HepG2 (cell line): ENCODE results near the gene GIMAP4. TPM values are rescaled to one million over a fixed set of nuclear protein-coding genes. Genes with fewer than 3 reads are reported as not detected.

ENCODE experiments used
- ATAC-seq: fragments of 200-7000 bp; cut with Tn5 transposase; 3 replicates; pipeline ENCODE4 v1.9.1; 2020; ENCODE audit warnings: mild to moderate bottlenecking, moderate library complexity
- BruUV-seq: library from RNA; stranded (reverse); fragments of 400-500 nt; replicated peaks from 2 replicates; lab custom pipeline; 2021; lab: Mats Ljungman, UMichigan
- CTCF ChIA-PET: fragments of 300-600 bp; formaldehyde crosslinking; extraction: SDS; loops from one replicate; lab custom pipeline; 2021; ENCODE audit warnings: low total read pairs, inconsistent platforms, low intra/inter-chr PET ratio; lab: Yijun Ruan, JAX
- POLR2A ChIA-PET: fragments of 350-600 bp; sonication (Branson Sonifier 250); formaldehyde crosslinking; loops from one replicate; lab custom pipeline; 2020; ENCODE audit warnings: antibody characterized with exemption, inconsistent platforms; lab: Yijun Ruan, JAX
- DNase-seq: peaks from one replicate; pipeline ENCODE4 v3.0.0-alpha.2; 2015; ENCODE audit warnings: low spot score
- FAIRE-seq: peaks from 3 replicates; lab custom pipeline; 2011; peaks lifted over from hg19 to GRCh38; lab: Jason Lieb, UNC
- H2AFZ ChIP-seq: one replicate; pipeline ENCODE4 v1.6.1; 2011; ENCODE audit warnings: low read length, inconsistent platforms
- H3K27ac ChIP-seq: fragments of 300-600 bp; 3 replicates; pipeline ENCODE4 v1.8.0; 2011; ENCODE audit warnings: mixed run types, mild to moderate bottlenecking, mixed read lengths, low read length, inconsistent platforms; ENCODE audit not compliant: insufficient read depth; ENCODE audit errors: extremely low read length
- H3K27me3 ChIP-seq, 2 experiments: fragments of 200-600 bp in 1 of 2; 2 replicates in 1 of 2; 3 replicates in 1 of 2; pipeline versions ENCODE4 v1.6.0 to v1.8.0; 2011; ENCODE audit warnings: low read length in 2 of 2, mild to moderate bottlenecking in 2 of 2, moderate library complexity in 2 of 2, inconsistent platforms in 1 of 2; ENCODE audit not compliant: insufficient read depth in 2 of 2, control insufficient read depth in 1 of 2
- H3K36me3 ChIP-seq, 2 experiments: fragments of 200-600 bp in 1 of 2; replicated peaks in 1 of 2; 2 replicates in 1 of 2; 3 replicates in 1 of 2; pipeline versions ENCODE4 v1.5.1 to v1.8.0; 2011; ENCODE audit warnings: low read length in 2 of 2, inconsistent platforms in 1 of 2; ENCODE audit not compliant: insufficient read depth in 2 of 2, control insufficient read depth in 1 of 2
- H3K4me1 ChIP-seq: 2 replicates; pipeline ENCODE4 v1.5.1; 2012; ENCODE audit warnings: low read length, inconsistent platforms; ENCODE audit not compliant: insufficient read depth
- H3K4me2 ChIP-seq: 2 replicates; pipeline ENCODE4 v1.6.0; 2011; ENCODE audit warnings: low read depth, low read length, inconsistent platforms
- H3K4me3 ChIP-seq, 3 experiments: fragments of 200-600 bp in 1 of 3; sonication (generic), shearing (Covaris generic) in 1 of 3; replicated peaks in 1 of 3; 2 replicates each; pipeline ENCODE4 v1.5.1; 2011 to 2016; ENCODE audit warnings: low read length in 3 of 3, inconsistent platforms in 2 of 3, low read depth in 2 of 3, mild to moderate bottlenecking in 2 of 3, control low read depth in 1 of 3, mixed read lengths in 1 of 3; ENCODE audit not compliant: insufficient read depth in 1 of 3
- H3K79me2 ChIP-seq: one replicate; pipeline ENCODE4 v1.6.1; 2011; ENCODE audit warnings: low read length, inconsistent platforms; ENCODE audit not compliant: insufficient read depth
- H3K9ac ChIP-seq: 2 replicates; pipeline ENCODE4 v1.6.0; 2011; ENCODE audit warnings: mild to moderate bottlenecking, low read depth, low read length, inconsistent platforms; ENCODE audit not compliant: insufficient read depth
- H3K9me3 ChIP-seq: 2 replicates; pipeline ENCODE4 v1.5.1; 2012; ENCODE audit warnings: mild to moderate bottlenecking, low read length
- H4K20me1 ChIP-seq: 2 replicates; pipeline ENCODE4 v1.6.0; 2011; ENCODE audit warnings: inconsistent platforms, mild to moderate bottlenecking, low read length, moderate library complexity; ENCODE audit not compliant: insufficient read depth
- ASH2L ChIP-seq: fragments of 300-600, 200-600 bp; sonication (generic); IDR thresholded peaks from 2 replicates; pipeline ENCODE4 v1.7.0; 2017; ENCODE audit warnings: low read depth, mild to moderate bottlenecking, moderate library complexity, mixed read lengths, low read length; ENCODE audit not compliant: insufficient read length
- MXD1 ChIP-seq: sonication (generic); formaldehyde crosslinking; IDR thresholded peaks from 2 replicates; pipeline ENCODE4 v1.4.0; 2020; ENCODE audit warnings: mild to moderate bottlenecking, missing genetic modification reagents
- NFKB2 ChIP-seq: sonication (generic); formaldehyde crosslinking; IDR thresholded peaks from 2 replicates; pipeline ENCODE4 v1.4.0; 2020; ENCODE audit warnings: missing genetic modification reagents, borderline replicate concordance
- SOX13 ChIP-seq, 3 experiments: fragments of 450-650 bp in 1 of 3; sonication (generic) in 1 of 3; formaldehyde crosslinking in 1 of 3; IDR thresholded peaks in 2 of 3; conservative IDR thresholded peaks in 1 of 3; 2 replicates each; pipeline versions ENCODE4 v1.5.0 to v1.6.1; 2016 to 2020; ENCODE audit warnings: antibody characterized with exemption in 1 of 3, mild to moderate bottlenecking in 1 of 3, missing compliant biosample characterization in 1 of 3, missing genetic modification reagents in 1 of 3, moderate library complexity in 1 of 3
- SRSF9 ChIP-seq: fragments of 200-400 bp; formaldehyde crosslinking; IDR thresholded peaks from 2 replicates; pipeline ENCODE4 v1.6.1; 2018; ENCODE audit warnings: borderline replicate concordance, mild to moderate bottlenecking, low read depth, low read length; ENCODE audit not compliant: insufficient read depth, poor library complexity, severe bottlenecking
- TCF7L2 ChIP-seq: IDR thresholded peaks from 2 replicates; pipeline ENCODE4 v1.6.1; 2011; ENCODE audit warnings: mild to moderate bottlenecking, low read depth, low read length, moderate library complexity
- ZFX ChIP-seq: sonication (generic); formaldehyde crosslinking; IDR thresholded peaks from 2 replicates; pipeline ENCODE4 v1.4.0; 2020; ENCODE audit warnings: mild to moderate bottlenecking, low read depth, missing genetic modification reagents, moderate library complexity
- ZNF280B ChIP-seq: sonication (generic); formaldehyde crosslinking; IDR thresholded peaks from 2 replicates; pipeline ENCODE4 v1.5.0; 2020; ENCODE audit warnings: missing genetic modification reagents, mild to moderate bottlenecking, borderline replicate concordance
- ZNF513 ChIP-seq: sonication (generic); formaldehyde crosslinking; conservative IDR thresholded peaks from 2 replicates; pipeline ENCODE4 v1.5.0; 2020; ENCODE audit warnings: missing genetic modification reagents
- ZNF792 ChIP-seq: IDR thresholded peaks from 2 replicates; pipeline ENCODE4 v1.6.1; 2016
- WGBS: methylation state at CpG from one replicate; pipeline ENCODE4 v1.1.6; 2017; ENCODE audit warnings: low lambda C conversion rate; 5-methylcytosine and 5-hydroxymethylcytosine counted together
- in situ Hi-C: cut with HindIII; loops from 2 replicates; pipeline ENCODE4 v1.10.0; 2017; ENCODE audit warnings: low pct_unique_long_range_greater_than_20kb; ENCODE audit not compliant: extremely low pct_ligation_motif_present
- intact Hi-C: fragments of 100-400 bp; cut with micrococcal nuclease; formaldehyde crosslinking; loops from one replicate; pipeline ENCODE4 v1.10.0; 2022; ENCODE audit not compliant: unreplicated experiment
- polyA plus RNA-seq, 8 experiments: library from polyadenylated mRNA; depleted of rRNA in 3 of 8; stranded (reverse) in 7 of 8; unstranded in 1 of 8; fragments of >200 nt; fragmentation: Illumina TruSeq in 4 of 8; extraction: Trizol in 4 of 8; gene quantifications; 2 replicates each; pipeline versions ENCODE4 v1.2.1 to v1.2.3, GENCODE V29; 2011 to 2016; ENCODE audit warnings: low read depth in 4 of 8, missing spikeins in 1 of 8, mixed read lengths in 1 of 8; ENCODE audit not compliant: insufficient read depth in 1 of 8
- total RNA-seq, 5 experiments: library from RNA; depleted of rRNA; stranded (reverse); fragments of >200 nt; fragmentation: Illumina TruSeq; extraction: Trizol; gene quantifications; 2 replicates each; pipeline ENCODE4 v1.2.3, GENCODE V29; 2016; ENCODE audit warnings: low read depth in 1 of 5

GIMAP4 gene
- total and polyA plus RNA-seq, 2 of the 13 experiments (the other 11 are each of a cell fraction or from before 2014, with no cell fraction given): not detected

GRCh38 chr7:150585199-150585598 lies 18.0 kb downstream of the GIMAP4 start (continued):
- TF ChIP-seq MXD1 (CRISPR knock-in tag) (no peak), NFKB2 (no peak)

- Histone ChIP-seq H3K79me2 (no peaks in the 10 kb centered on the region), H4K20me1 (no peaks in the 10 kb centered on the region), H3K4me1 (no peaks in the 10 kb centered on the region), H3K36me3 (no peaks in the 10 kb centered on the region), H3K9me3 (peaks cover 1% of the 10 kb centered on the region; the same call in 1 of the 2 replicates), H2AFZ (no peak overlapping the region), H3K27me3 (no peaks in the 10 kb centered on the region), H3K4me2 (no peak overlapping the region), H3K4me3 (no peak overlapping the region), H3K27ac (no peak overlapping the region), H3K9ac (no peak overlapping the region)
- ATAC-seq: no peak
- CTCF ChIA-PET: no interaction called here
- TF ChIP-seq ASH2L (no peak), ZFX (CRISPR knock-in tag) (no peak), TCF7L2 (no peak)
- no TSS peak for BruUV-seq
- POLR2A ChIA-PET: no interaction called here
- intact Hi-C loops (no loop called here), in situ Hi-C loops (no loop called here)
- WGBS: under 1% methylated on average over 4 of the region's 4 CpGs
- no peak for DNase-seq
- FAIRE-seq: no peak
Observed at GRCh38 chr7:150586068-150586784, 19.0 kb downstream of the GIMAP4 start.

GRCh38 chr7:150586785-150587152 lies 19.6 kb downstream of the GIMAP4 start:
- Histone ChIP-seq H3K79me2 (no peaks in the 10 kb centered on the region), H2AFZ (no peak overlapping the region), H3K9ac (no peak overlapping the region), H3K27ac (no peak overlapping the region), H3K27me3 (no peaks in the 10 kb centered on the region), H3K9me3 (no peaks in the 10 kb centered on the region), H3K4me2 (no peak overlapping the region), H3K36me3 (no peaks in the 10 kb centered on the region), H3K4me1 (no peaks in the 10 kb centered on the region), H4K20me1 (no peaks in the 10 kb centered on the region), H3K4me3 (no peak overlapping the region)
- TF ChIP-seq SRSF9 (no peak), ZNF280B (no peak), ZNF792 (CRISPR knock-in tag) (no peak), ZNF513 (CRISPR knock-in tag) (no peak), SOX13 (IDR thresholded peaks at IDR 0.05) (no peak), SOX13 (CRISPR knock-in tag; conservative IDR thresholded peaks at IDR 0.05 in 1 of 2, IDR thresholded peaks at IDR 0.05 in 1 of 2) (no peak)
- no peak for ATAC-seq
- intact Hi-C loops: no loop called here
- FAIRE-seq: no peak
- no peak for DNase-seq
- ChIA-PET CTCF (no interaction called here), POLR2A (no interaction called here)
- BruUV-seq: no TSS peak
- in situ Hi-C loops: no loop called here
